ENCODE results near the gene FGG.

FGG gene

DNA sequence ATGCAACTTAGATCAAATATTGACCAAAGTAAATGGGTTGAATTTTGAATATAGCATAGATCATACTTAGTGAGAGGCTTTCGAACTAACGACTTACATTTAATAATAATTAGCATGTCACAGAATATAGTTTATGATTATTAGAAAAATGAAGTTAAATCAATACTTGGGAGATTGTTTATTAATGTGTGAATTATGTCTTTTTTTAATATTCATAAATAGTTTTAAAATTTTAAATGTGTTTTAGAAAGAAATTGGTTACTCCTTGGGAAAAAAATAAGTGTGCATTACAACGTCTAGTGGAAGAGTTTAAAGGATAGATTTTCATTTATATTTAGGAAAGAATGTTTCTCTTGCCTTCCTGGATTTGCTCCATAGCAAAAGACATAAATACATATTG, 29.2 kb downstream of the FGG start:
- DNase-seq (ENCODE audit: low read depth): no peak
- H3K4me3 ChIP-seq (ENCODE audit: control insufficient read depth, low read depth, low read length): no peak overlapping the region
- no peak for TF ChIP-seq CTCF (IDR thresholded peaks at IDR 0.05; ENCODE audit: control insufficient read depth, insufficient read depth, low read depth, low read length, missing control alignments)

GRCh38 chr4:154582723-154583122, 29.7 kb downstream of the FGG start:
- no peak for DNase-seq (ENCODE audit: low read depth)
- no peak overlapping the region for H3K4me3 ChIP-seq (ENCODE audit: control insufficient read depth, low read depth, low read length)
- no peak for TF ChIP-seq CTCF (IDR thresholded peaks at IDR 0.05; ENCODE audit: control insufficient read depth, insufficient read depth, low read depth, low read length, missing control alignments)

- TF ChIP-seq CTCF (IDR thresholded peaks at IDR 0.05; ENCODE audit: control insufficient read depth, insufficient read depth, low read depth, low read length, missing control alignments): no peak
- DNase-seq (ENCODE audit: low read depth): no peak
These were observed 32.5 kb downstream of the FGG start for GRCh38 chr4:154579927-154580326.

GRCh38 chr4:154578919-154579318, 33.5 kb downstream of the FGG start:
- H3K4me3 ChIP-seq (ENCODE audit: control insufficient read depth, low read depth, low read length): no peak overlapping the region
- TF ChIP-seq CTCF (IDR thresholded peaks at IDR 0.05; ENCODE audit: control insufficient read depth, insufficient read depth, low read depth, low read length, missing control alignments): no peak
- DNase-seq (ENCODE audit: low read depth): no peak

More at GRCh38 chr4:154579927-154580326, 32.5 kb downstream of the FGG start:
- H3K4me3 ChIP-seq (ENCODE audit: control insufficient read depth, low read depth, low read length): no peak overlapping the region

DNA sequence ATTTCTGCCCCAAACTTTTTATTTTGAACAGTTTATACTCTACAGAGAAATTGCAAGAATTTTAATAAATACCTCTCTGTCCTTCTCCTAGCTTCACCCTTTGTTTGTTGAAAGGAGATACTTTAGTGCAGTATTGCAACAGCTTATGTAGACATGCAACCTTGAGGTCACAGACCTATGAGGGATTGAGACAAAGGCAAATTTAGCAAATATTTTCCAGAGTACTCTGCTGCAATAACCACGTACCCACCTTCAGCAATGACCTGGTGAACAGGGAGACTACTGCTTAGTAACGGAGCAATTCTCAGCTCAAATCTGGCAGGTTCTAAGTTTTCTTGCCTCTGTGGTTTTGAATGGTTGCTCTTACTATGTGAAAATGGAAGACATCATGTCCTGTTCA, 35.1 kb downstream of the FGG start:
- no peak for TF ChIP-seq CTCF (IDR thresholded peaks at IDR 0.05; ENCODE audit: control insufficient read depth, insufficient read depth, low read depth, low read length, missing control alignments)
- no peak overlapping the region for H3K4me3 ChIP-seq (ENCODE audit: control insufficient read depth, low read depth, low read length)
- DNase-seq (ENCODE audit: low read depth): no peak

- DNase-seq (ENCODE audit: low read depth): no peak
- no peak for TF ChIP-seq CTCF (IDR thresholded peaks at IDR 0.05; ENCODE audit: control insufficient read depth, insufficient read depth, low read depth, low read length, missing control alignments)
These were observed 38.1 kb downstream of the FGG start for GRCh38 chr4:154574311-154574710.

More at GRCh38 chr4:154574311-154574710, 38.1 kb downstream of the FGG start:
- H3K4me3 ChIP-seq (ENCODE audit: control insufficient read depth, low read depth, low read length): no peak overlapping the region
